AML-193 (cell line): ENCODE results near the gene CFC1.
"Not testable (repeated sequence)": the region's sequence is repeated elsewhere in the genome, so short reads cannot be mapped to it uniquely, and the experiment has no call there.

Experiments
- DNase-seq, 2 experiments: peaks; one replicate each; lab custom pipeline; 2025; lab: John Stamatoyannopoulos, UW

CFC1 gene

DNA sequence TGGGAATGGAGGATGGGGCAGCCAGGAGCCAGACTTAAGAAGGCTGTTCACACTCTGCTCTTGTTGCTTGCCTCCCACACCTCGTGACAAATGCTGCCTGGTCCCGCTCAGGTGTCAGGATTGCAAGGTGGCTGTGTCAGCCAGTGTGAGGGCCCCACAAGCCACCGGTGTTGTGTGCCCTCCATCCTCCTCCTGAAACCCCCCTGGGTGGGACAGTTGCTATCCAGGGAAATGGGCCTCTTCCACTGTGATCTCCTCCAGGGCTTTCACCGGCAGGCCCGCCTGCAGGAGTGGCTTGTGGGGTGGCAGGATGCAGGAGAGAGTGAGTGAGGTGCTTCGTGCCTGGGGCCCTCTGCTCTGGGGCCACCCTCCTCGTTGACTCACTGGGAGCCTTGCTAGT is 16.4 kb downstream of the CFC1 start:
- DNase-seq, result not testable (repeated sequence)

DNA sequence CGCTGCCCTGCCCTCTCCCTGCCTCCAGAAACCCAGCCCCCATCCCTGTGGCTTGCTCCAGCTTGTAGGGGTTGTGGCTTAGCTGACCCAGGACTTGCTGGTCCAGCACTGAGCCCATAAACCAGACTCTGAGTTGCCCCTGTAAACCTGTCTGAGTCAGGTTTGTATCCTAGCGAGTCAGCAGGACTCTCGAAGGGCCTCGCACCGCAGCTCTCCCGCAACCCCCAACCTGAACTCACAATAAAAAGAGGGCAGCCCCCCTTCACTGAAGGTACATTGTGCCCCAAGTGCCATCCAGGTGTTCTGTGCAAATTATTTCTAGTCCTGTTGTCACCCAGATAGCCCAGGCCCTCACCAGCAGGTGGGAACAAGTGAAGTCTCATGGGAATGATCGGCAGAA is 17.9 kb downstream of the CFC1 start:
- DNase-seq, result not testable (repeated sequence)

DNA sequence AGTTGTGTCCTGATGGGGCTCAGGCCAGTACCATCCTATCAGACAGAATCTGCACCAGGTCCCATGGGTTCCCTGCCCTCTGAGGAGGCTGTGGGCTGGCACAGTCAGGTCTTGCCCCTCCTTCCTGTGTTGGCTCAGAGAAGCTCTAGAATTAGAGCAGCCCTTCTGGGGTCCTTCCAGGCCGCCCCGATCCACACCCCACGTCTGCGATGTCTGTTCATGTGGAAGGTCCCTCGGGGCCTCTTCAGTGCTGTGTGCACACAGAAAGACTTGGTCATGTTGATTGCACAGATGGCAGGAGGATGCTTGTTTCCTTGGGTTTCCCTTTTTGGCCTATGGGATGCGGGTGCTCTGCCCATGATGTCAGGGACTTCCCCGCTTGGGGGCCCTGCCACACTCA is 20.3 kb downstream of the CFC1 start:
- DNase-seq, result not testable (repeated sequence)

DNA sequence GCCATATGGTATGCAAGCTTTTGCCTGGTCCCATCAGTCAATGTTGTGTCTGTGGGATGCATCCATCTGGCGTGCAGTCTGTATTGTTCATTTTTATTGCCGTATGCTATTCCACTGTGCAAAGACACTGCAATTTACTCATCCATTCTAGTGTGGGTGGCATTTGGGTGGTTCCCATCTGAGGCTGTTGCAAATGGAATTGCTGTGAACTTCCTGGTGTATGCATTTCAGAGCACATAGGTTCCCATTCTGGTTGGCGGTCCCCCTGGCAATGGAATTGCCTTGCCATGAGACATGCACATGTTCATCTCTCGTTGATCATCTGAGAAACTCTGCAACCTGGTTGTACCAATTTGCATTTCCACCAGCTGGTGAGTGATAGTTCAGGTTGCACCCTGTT is 21.8 kb downstream of the CFC1 start:
- DNase-seq, result not testable (repeated sequence)

DNA sequence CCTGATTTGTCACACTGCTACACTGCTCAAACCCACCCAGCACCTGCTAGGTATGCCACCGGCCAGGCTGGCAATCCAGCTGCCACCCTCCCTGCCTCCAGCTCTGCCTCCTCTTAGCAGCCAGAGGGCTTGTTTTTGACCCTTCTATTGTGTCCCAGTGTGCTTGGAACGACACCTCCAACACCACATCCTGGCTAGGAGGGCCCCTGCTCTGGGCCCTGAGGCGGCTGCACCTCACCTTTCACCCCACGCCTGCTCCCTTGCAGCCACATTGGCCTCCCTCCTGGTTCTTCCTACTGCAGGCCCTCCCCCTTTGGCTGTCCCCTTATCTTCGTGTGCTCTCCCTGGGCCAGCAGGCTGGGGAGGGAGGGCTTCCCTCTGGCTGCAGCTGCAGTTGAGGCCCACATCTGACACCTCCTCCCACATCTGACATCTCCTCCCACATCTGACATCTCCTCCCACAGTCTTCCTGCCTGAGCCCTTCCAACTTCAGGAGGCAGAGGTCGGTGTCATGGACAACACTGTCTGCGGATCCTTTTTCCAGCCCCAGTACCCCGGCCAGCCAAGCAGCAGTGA is 23.1 kb downstream of the CFC1 start:
- DNase-seq, result not testable (repeated sequence)

DNA sequence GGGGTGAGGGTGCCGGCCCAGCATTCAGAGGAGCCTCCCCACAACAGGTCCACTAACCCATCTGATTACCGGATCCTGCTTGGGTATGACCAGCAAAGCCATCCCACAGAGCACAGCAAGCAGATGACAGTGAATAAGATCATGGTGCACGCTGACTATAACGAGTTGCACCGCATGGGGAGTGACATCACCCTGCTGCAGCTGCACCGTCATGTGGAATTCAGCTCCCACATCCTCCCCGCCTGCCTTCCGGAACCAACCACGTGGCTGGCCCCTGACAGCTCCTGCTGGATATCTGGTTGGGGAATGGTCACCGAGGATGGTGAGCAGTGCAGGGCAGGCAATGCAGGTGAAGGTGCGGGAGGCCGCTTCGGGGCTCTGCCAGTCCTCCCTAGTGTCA is 25.1 kb downstream of the CFC1 start:
- not testable (repeated sequence) for DNase-seq

DNA sequence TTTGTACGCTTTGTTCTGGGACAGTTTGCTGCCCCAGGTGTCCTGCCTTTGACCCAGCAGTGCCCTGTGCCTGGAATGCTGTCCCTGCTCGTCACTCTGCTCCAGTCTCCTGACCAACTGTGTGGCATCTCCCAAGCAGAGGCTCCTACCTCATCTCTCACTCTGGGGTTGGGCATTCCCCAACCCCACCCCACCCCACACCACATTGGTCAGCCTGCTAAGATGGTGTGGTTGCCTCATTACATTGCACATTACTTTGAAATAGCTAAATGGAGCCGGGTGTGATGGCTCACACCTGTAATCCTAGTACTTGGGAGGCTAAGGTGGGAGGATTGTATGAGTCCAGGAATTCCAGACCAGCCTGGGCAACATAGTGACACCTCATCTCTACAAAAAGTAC is 27.4 kb downstream of the CFC1 start:
- DNase-seq, result not testable (repeated sequence)

DNA sequence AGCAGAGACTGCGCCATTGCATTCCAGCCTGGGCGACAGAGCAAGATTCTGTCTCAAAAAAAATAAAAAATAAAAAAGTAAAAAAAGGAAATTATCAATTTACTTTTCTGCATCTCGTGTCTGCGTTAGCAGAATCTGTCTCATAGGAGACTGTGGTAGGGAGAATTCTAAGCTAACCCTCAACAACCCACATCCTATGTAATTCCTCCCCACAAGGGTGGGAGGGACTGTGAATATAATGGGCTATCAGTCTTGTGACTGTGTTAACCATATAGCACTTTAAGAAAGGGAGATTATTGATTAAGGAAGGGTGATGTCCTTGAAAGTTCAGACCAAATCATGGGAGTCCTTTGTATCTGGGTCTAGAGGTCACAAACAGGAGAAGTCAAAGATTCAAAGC is 33.2 kb downstream of the CFC1 start:
- not testable (repeated sequence) for DNase-seq

DNA sequence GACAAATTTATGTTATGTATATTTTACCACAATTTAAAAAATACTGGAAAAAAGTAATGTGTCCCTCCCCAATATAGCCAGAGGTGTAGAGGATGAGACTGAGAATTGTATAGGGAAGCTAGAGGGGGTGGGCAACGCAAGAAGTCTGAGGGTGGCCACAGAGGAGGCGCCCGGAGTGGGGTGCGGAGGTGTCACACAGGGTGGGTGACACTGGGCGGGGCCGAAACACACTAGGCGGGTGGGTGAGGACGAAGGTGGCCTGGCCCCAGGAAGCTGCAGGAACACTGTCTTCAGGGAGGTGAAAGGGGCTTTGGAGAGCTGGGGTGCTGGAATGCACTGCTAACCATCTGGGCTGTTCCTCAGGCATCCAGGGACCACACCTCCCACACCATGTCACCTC is 42.9 kb downstream of the CFC1 start:
- not testable (repeated sequence) for DNase-seq

DNA sequence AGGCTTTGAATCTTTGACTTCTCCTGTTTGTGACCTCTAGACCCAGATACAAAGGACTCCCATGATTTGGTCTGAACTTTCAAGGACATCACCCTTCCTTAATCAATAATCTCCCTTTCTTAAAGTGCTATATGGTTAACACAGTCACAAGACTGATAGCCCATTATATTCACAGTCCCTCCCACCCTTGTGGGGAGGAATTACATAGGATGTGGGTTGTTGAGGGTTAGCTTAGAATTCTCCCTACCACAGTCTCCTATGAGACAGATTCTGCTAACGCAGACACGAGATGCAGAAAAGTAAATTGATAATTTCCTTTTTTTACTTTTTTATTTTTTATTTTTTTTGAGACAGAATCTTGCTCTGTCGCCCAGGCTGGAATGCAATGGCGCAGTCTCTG is 45.2 kb downstream of the CFC1 start:
- not testable (repeated sequence) for DNase-seq

DNA sequence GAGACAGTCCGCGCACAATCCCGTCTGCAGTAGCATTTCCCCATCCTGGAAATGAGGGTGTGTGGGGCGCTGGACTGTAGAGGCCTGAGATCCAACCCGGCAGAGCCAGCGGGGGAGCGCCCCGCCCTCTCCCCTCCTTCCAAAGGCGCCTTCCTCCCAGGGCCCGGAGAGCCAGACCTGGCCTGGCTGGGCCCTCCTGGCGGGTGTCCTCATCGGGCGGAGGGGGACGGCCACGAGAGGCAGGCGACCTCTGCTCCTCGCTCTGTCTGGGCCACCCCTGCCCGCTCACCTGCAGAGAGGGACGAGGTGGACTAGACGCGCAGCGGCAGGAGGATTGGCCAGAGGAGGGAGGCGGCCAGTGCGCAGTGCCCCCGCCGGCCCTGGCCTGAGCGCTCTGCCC is 49.9 kb downstream of the CFC1 start:
- DNase-seq, result not testable (repeated sequence)

DNA sequence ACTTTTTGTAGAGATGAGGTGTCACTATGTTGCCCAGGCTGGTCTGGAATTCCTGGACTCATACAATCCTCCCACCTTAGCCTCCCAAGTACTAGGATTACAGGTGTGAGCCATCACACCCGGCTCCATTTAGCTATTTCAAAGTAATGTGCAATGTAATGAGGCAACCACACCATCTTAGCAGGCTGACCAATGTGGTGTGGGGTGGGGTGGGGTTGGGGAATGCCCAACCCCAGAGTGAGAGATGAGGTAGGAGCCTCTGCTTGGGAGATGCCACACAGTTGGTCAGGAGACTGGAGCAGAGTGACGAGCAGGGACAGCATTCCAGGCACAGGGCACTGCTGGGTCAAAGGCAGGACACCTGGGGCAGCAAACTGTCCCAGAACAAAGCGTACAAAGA is 51.0 kb downstream of the CFC1 start:
- DNase-seq, result not testable (repeated sequence)

DNA sequence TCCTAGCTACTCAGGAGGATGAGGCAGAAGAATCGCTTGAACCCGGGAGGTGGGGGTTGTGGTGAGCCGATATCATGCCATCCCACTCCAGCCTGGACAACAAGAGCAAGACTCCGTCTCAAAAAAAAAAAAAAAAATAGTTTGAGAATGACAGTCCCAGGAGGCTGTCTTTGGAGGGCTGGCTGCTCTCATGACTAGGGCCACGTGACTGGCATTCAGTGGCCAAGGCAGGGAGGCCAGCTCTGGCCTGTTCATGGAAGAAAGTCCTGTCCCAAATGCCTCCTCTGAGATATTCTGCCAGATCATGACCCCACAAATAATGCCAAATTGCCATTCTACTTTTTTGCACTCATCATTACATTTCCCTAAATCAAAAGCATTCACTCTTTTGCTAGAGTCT is 54.4 kb downstream of the CFC1 start:
- not testable (repeated sequence) for DNase-seq

DNA sequence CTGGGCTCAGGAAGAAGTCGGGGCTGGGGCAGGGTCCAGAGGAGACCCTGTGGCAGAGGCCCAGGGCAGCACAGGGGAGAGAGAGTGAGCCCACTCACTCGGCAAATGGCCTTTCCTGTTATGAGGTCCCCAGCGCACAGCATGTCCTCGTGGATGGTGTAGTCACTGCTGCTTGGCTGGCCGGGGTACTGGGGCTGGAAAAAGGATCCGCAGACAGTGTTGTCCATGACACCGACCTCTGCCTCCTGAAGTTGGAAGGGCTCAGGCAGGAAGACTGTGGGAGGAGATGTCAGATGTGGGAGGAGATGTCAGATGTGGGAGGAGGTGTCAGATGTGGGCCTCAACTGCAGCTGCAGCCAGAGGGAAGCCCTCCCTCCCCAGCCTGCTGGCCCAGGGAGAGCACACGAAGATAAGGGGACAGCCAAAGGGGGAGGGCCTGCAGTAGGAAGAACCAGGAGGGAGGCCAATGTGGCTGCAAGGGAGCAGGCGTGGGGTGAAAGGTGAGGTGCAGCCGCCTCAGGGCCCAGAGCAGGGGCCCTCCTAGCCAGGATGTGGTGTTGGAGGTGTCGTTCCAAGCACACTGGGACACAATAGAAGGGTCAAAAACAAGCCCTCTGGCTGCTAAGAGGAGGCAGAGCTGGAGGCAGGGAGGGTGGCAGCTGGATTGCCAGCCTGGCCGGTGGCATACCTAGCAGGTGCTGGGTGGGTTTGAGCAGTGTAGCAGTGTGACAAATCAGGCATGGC is 55.4 kb downstream of the CFC1 start:
- not testable (repeated sequence) for DNase-seq

DNA sequence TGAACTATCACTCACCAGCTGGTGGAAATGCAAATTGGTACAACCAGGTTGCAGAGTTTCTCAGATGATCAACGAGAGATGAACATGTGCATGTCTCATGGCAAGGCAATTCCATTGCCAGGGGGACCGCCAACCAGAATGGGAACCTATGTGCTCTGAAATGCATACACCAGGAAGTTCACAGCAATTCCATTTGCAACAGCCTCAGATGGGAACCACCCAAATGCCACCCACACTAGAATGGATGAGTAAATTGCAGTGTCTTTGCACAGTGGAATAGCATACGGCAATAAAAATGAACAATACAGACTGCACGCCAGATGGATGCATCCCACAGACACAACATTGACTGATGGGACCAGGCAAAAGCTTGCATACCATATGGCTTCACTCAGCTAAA is 56.6 kb downstream of the CFC1 start:
- DNase-seq, result not testable (repeated sequence)
